GM12865 (cell line): ENCODE measurements around the gene ANAPC2.
A peak's percentile ranks its signal among the peaks of the same experiment; 100 is the strongest.

Source experiments
- DNase-seq: peaks from one replicate; pipeline ENCODE4 v3.0.0; 2010; ENCODE audit warnings: low read depth
- H3K4me3 ChIP-seq: 2 replicates; pipeline ENCODE4 v1.5.1; 2011; ENCODE audit warnings: mild to moderate bottlenecking, low read depth, low read length, control low read depth
- CTCF ChIP-seq: IDR thresholded peaks from 2 replicates; pipeline ENCODE4 v1.5.1; 2011; ENCODE audit warnings: low read length, control low read depth, low read depth, inconsistent platforms; ENCODE audit not compliant: insufficient read depth; ENCODE audit errors: missing control alignments

Gene ANAPC2

DNA sequence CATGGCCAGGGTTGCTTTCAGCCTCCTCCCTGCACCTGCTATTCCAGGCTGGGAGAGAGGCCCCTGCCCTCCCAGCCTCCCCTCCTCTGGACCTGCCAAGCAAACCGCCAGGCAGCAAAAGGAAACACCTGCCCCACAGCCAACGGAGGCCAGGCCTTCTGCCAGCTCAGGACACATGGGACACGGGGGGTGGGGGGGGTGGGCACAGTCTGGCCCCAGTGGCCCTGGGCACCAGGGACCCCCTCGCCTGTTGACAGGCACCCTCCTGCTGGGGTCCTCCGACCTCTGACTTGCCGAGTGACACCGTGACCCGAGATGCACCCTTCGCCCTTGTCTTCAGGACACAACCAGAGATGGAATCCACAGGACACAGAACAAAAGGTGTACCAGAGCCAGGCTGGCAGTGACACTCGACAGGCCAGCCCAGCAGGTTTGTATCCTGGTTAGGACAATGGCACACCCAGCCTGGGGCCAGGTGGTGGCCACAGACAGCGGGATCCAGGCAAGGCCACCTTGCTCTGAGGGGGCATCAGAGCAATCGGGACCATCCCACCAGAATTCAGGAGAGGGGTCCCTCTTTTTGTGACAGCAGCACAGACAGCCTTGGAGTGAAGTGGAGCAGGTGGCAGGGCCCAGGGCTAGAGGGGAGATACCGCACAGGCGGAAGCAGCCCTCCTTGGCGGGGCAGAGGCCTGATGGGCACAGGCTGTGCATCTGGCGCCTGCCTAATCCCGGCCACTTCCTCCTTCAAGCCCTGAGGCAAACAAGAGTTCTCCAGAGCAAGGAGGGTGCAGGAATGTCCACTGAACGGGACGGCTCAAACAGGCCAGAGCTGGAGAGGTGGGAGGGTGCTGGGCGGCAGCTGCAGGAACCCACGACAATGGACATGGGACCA, 15.2 kb downstream of the ANAPC2 start:
- DNase-seq: no peak
- no peak for TF ChIP-seq CTCF
- no peak overlapping the region for H3K4me3 ChIP-seq

- no peak overlapping the region for H3K4me3 ChIP-seq
- no peak for DNase-seq
- no peak for TF ChIP-seq CTCF
Observed at GRCh38 chr9:137171149-137171900, 17.0 kb downstream of the ANAPC2 start.

GRCh38 chr9:137170486-137171148, 17.7 kb downstream of the ANAPC2 start:
- TF ChIP-seq CTCF: no peak
- DNase-seq: peak; percentile 38
- H3K4me3 ChIP-seq: no peak overlapping the region

DNA sequence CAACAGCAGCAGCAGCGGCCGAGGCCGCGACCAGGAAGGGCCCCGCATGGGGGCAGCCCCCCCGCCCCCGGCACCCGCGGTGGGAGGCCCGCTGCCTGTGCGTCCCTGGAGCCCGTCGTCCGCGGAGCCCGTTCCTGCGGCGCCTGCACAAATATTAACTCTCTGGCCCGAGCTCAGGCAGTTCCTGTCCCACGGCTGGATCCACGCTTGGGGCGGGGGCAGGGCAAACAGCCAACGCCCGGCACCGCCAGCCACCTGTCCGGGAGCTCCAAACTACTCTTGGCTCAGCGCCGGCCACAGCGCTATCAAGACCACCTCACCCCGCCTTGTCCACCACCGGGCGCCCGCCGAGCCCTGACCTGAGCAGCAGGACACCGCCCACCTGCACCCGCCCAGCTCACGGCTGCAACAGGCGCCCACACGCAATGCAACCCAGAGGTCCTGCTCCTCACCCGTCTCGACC, 18.4 kb downstream of the ANAPC2 start, which contains the start of gene LRRC26:
LRRC26 (minus strand) TSS at position 156 of the 463 bp plus-strand sequence; CDS start at position 48, 108 bp downstream.
- DNase-seq: no peak
- peak within 1 kb of the TSS; percentile 48 for H3K4me3 ChIP-seq
- TF ChIP-seq CTCF: no peak

DNA sequence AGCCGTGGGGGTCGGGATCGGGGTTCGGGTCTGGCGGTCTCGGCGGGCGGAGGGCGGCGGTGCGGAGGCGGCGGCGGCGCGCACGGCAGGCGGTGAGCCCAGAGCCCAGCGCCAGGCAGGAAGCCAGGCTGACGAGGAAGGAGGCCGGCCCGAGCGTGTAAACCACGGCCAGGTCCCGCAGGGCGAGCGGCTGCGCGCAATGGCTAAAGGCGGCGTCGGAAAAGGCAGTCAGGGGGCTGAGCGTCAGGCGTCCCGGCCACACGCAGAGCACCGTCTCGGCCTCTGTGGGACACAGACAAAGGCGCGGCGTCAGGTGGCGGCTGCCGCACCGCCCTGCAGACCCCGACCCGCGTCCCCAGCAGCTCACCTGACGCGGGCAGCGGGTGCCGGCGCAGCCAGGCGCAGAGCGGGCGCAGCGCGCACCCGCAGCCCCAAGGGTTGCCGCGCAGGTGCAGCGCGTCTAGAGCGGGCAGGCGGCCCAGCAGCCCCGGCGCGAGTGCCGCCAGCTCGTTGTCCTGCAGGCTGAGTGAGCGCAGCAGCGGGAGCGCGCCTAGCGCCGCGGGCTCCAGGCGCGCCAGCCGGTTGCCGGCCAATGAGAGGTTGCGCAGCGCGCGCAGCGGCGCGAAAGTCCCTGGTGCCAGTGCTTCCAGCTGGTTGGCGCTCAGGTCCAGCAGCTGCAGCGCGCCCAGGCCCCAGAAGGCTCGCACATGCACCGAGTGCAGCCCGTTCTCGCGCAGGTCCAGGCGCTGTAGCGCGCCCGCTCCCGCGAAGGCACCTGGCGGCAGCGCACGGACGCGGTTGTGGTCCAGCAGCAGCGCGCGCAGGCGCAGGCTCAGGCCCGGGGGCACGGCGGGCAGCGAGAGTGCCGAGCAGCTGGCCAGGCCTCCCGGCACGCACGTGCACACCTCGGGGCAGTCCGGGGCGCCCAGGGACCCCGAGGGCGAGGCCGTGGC, 19.2 kb downstream of the ANAPC2 start:
- peak; percentile 82 for DNase-seq
- no peak for TF ChIP-seq CTCF
- H3K4me3 ChIP-seq: peak overlapping the region; percentile 48

DNA sequence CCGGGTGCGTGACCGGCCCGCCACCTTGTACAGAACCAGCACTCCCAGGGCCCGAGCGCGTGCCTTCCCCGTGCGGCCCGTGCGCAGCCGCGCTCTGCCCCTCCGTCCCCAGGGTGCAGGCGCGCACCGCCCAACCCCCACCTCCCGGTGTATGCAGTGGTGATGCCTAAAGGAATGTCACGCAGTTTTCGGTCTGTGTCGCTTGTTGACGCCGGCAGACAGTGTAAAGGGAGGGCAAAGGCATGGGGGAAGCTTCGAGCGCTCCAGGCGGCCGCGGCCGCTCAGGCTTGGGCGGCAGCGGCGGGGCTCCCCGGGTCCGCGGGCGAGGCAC, 19.8 kb downstream of the ANAPC2 start:
- TF ChIP-seq CTCF: no peak
- DNase-seq: peak; percentile 38
- peak overlapping the region; percentile 48 for H3K4me3 ChIP-seq
